Mesothelial cell of epicardium (in vitro differentiated cells): ENCODE measurements around the gene ARHGEF12. TPM values are rescaled to one million over a fixed set of nuclear protein-coding genes. Genes with fewer than 3 reads are reported as not detected.
"Not testable (repeated sequence)": the region's sequence is repeated elsewhere in the genome, so short reads cannot be mapped to it uniquely, and the experiment has no call there.

Source experiments
- DNase-seq, 2 experiments: peaks; one replicate each; pipeline ENCODE4 v3.0.0; 2021; ENCODE audit warnings: low spot score in 2 of 2; ENCODE audit not compliant: unreplicated experiment in 2 of 2
- H3K27ac Mint-ChIP-seq: 2 replicates; pipeline ENCODE4 v1.8.0; 2021; ENCODE audit warnings: mixed read lengths
- H3K27me3 Mint-ChIP-seq: 2 replicates; pipeline ENCODE4 v1.8.0; 2021; ENCODE audit warnings: low read depth, mixed read lengths
- H3K36me3 Mint-ChIP-seq: 2 replicates; pipeline ENCODE4 v1.8.0; 2021; ENCODE audit warnings: mixed read lengths
- H3K4me1 Mint-ChIP-seq: 2 replicates; pipeline ENCODE4 v1.8.0; 2021; ENCODE audit warnings: mixed read lengths
- H3K4me3 Mint-ChIP-seq: 2 replicates; pipeline ENCODE4 v1.8.0; 2021; ENCODE audit warnings: mild to moderate bottlenecking, moderate library complexity, mixed read lengths
- H3K9me3 Mint-ChIP-seq: 2 replicates; pipeline ENCODE4 v1.8.0; 2021; ENCODE audit warnings: mixed read lengths
- total RNA-seq: library from RNA; stranded (reverse); gene quantifications from 3 replicates; pipeline ENCODE4 v1.2.1, GENCODE V29; 2021
- TF ChIP-seq, protein P1 (sequence below): fragments of 200-600 bp; sonication (generic); IDR thresholded peaks from one replicate; pipeline ENCODE4 v1.5.0; 2021; ENCODE audit warnings: antibody characterized with exemption; ENCODE audit not compliant: unreplicated experiment

ARHGEF12 gene
- total RNA-seq, 1 donor from 2014 or later = 86.0 TPM

DNA sequence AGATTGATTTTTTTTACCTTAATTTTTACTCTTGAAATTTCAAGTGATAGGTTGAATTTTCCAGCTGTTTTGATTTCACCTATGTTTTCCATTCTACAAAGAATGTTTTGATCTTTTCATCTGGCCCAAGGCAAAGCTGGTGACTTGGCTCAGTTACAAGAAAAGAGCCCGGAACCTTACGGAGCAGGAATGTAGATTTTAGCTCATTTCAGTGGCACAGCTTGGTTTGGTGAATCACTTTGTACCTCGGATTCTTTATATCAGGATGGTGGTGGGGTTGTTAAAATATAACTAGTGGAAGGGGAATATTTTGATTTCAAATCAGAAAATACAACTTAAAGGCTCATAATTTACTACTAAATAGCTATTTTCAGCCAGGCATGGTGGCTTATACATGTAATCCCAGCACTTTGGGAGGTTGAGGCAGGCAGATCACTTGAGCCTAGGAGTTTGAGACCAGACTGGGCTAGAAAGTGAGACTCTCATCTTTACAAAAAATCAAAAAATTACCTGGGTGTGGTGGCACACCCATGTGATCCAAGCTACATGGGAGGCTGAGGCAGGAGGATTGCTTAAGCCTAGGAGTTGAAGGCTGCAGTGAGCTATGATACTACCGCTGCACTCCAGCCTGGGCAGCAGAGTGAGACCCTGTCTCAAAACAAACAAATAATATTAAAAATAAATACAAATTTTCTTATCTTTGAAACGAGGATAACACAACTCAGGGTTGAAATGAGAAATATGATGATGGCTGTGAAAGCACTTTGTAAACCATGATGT, 166.0 kb downstream of the ARHGEF12 start:
- Mint-ChIP-seq H3K27ac (no peak overlapping the region), H3K9me3 (no peaks in the 10 kb centered on the region), H3K27me3 (peaks cover 43% of the 10 kb centered on the region), H3K36me3 (no peaks in the 10 kb centered on the region), H3K4me3 (no peak overlapping the region), H3K4me1 (peaks cover 3% of the 10 kb centered on the region)
- TF ChIP-seq, protein P1, sequence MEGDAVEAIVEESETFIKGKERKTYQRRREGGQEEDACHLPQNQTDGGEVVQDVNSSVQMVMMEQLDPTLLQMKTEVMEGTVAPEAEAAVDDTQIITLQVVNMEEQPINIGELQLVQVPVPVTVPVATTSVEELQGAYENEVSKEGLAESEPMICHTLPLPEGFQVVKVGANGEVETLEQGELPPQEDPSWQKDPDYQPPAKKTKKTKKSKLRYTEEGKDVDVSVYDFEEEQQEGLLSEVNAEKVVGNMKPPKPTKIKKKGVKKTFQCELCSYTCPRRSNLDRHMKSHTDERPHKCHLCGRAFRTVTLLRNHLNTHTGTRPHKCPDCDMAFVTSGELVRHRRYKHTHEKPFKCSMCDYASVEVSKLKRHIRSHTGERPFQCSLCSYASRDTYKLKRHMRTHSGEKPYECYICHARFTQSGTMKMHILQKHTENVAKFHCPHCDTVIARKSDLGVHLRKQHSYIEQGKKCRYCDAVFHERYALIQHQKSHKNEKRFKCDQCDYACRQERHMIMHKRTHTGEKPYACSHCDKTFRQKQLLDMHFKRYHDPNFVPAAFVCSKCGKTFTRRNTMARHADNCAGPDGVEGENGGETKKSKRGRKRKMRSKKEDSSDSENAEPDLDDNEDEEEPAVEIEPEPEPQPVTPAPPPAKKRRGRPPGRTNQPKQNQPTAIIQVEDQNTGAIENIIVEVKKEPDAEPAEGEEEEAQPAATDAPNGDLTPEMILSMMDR = no peak
- no peak for DNase-seq

- H3K9me3 Mint-ChIP-seq = not testable (repeated sequence)
Measured at GRCh38 chr11:120503529-120503928, 167.3 kb downstream of the ARHGEF12 start.

DNA sequence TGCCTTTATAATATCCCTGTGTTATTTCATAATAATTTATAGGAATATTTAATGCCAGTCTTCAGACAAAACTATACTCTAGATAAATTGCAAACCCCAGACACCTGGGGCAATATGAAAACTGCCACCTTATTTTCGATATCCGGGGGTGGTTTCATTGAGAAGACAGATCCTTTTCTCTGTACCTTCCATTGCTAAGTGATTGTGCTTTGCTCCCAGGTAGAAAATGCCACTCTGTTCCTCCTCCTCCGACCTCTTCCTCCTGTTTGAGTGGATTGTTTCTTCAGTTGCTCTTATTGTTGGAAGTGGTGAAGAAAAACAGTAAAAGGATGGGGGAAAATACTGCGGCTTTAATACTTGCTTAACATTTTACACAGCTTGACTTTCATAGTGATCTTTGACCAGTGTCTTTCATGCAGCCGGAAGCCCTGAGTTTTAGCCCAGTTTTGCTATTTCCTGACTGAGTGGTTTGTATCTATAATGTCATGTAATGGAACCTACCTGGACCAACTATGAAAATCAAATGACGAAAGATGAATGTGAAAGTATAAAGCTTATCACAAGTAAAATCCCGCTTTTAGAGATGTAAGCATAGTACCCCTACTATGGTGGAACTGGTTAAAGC, 169.7 kb downstream of the ARHGEF12 start:
- H3K36me3 Mint-ChIP-seq = no peaks in the 10 kb centered on the region
- H3K27me3 Mint-ChIP-seq = peaks cover 65% of the 10 kb centered on the region
- no peak for DNase-seq
- TF ChIP-seq, protein P1 = no peak
- no peak overlapping the region for H3K27ac Mint-ChIP-seq
- H3K9me3 Mint-ChIP-seq = no peaks in the 10 kb centered on the region
- H3K4me1 Mint-ChIP-seq = peaks cover 7% of the 10 kb centered on the region
- H3K4me3 Mint-ChIP-seq = no peak overlapping the region

More at GRCh38 chr11:120503529-120503928, 167.3 kb downstream of the ARHGEF12 start:
- H3K36me3 Mint-ChIP-seq, H3K4me3 Mint-ChIP-seq, DNase-seq, H3K4me1 Mint-ChIP-seq, H3K27ac Mint-ChIP-seq: not testable (repeated sequence)
- H3K27me3 Mint-ChIP-seq = peaks cover 54% of the 10 kb centered on the region

DNA sequence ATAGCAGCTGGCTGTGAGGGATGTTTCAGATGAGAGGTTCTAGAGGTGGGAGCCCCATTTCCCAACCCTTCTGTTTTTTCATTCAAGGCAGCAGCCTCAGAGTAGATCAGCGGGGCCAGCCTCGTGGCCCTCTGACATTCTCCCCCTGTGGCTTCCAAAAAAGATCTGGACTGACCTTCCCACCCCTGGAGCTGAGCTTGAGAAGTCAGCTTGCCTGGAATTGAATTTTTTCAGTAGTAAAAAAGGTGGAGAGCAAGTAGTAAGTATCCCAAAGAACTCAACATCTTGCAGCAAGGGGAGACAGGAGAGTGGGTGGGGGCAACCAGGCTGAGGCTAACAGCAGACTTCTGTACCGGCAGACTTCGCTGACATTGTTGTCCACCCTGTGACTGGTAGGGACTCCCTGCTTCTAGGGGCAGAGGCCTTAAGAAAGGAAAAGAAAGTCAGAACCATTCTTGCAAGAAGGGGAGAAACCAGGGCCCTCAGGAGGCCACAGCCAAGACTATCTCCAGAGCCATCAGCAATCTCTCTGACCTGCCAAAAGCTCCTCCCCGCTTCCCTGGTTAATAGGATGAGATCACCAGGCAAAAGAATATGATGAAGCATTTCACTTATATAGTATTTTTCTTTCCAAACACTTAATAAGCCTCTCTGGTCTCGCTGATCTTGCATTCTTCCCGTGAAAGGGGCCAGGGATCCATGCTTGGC, 173.3 kb downstream of the ARHGEF12 start:
- Mint-ChIP-seq H3K4me1 (peaks cover 7% of the 10 kb centered on the region), H3K27me3 (peaks cover 74% of the 10 kb centered on the region), H3K9me3 (no peaks in the 10 kb centered on the region), H3K36me3 (no peaks in the 10 kb centered on the region), H3K4me3 (no peak overlapping the region), H3K27ac (no peak overlapping the region)
- peak in 1 of 2 experiments; percentile 34 for DNase-seq
- TF ChIP-seq, protein P1 = no peak

GRCh38 chr11:120510406-120511115, 174.3 kb downstream of the ARHGEF12 start:
- Mint-ChIP-seq H3K27ac (no peak overlapping the region), H3K9me3 (no peaks in the 10 kb centered on the region), H3K4me1 (peaks cover 7% of the 10 kb centered on the region), H3K27me3 (peaks cover 78% of the 10 kb centered on the region), H3K4me3 (peak overlapping the region; percentile 46), H3K36me3 (no peaks in the 10 kb centered on the region)
- TF ChIP-seq, protein P1 = no peak
- peak in 1 of 2 experiments; percentile 30 for DNase-seq
